Aorta (tissue), 5 donors: ENCODE measurements around the gene SYDE2. TPM values are rescaled to one million over a fixed set of nuclear protein-coding genes. Genes with fewer than 3 reads are reported as not detected.

ENCODE experiments used
- ATAC-seq: fragments of 200-7000 bp; cut with Tn5 transposase; one replicate; pipeline ENCODE4 v1.9.1; 2022; ENCODE audit warnings: moderate library complexity; ENCODE audit not compliant: low FRiP score
- DNase-seq, 2 donors: peaks; one replicate each; pipeline ENCODE4 v3.0.0-alpha.2; 2020
- H3K27ac ChIP-seq, 2 donors: one replicate each; pipeline ENCODE4 v1.5.1; 2013; ENCODE audit warnings: low read length in 2 of 2, mild to moderate bottlenecking in 2 of 2, moderate library complexity in 2 of 2, control low read depth in 1 of 2, inconsistent platforms in 1 of 2, low read depth in 1 of 2
- H3K27me3 ChIP-seq, 2 donors: one replicate each; pipeline ENCODE4 v1.6.1; 2013; ENCODE audit warnings: control low read depth in 1 of 2, low read length in 1 of 2, mild to moderate bottlenecking in 1 of 2, moderate library complexity in 1 of 2; ENCODE audit not compliant: insufficient read depth in 2 of 2, control insufficient read depth in 1 of 2
- H3K36me3 ChIP-seq, 2 donors: one replicate each; pipeline ENCODE4 v1.6.1; 2013; ENCODE audit warnings: control low read depth in 1 of 2, low read length in 1 of 2, mild to moderate bottlenecking in 1 of 2; ENCODE audit not compliant: insufficient read depth in 2 of 2, control insufficient read depth in 1 of 2
- H3K4me1 ChIP-seq, 2 donors: one replicate each; pipeline ENCODE4 v1.6.1; 2013; ENCODE audit warnings: low read length in 2 of 2, control low read depth in 1 of 2, mild to moderate bottlenecking in 1 of 2, moderate library complexity in 1 of 2; ENCODE audit not compliant: insufficient read depth in 2 of 2, control insufficient read depth in 1 of 2
- H3K4me3 ChIP-seq, 2 donors: one replicate each; pipeline ENCODE4 v1.5.1; 2013; ENCODE audit warnings: low read length in 2 of 2, control low read depth in 1 of 2, mild to moderate bottlenecking in 1 of 2
- H3K9me3 ChIP-seq: one replicate; pipeline ENCODE4 v1.6.1; 2013; ENCODE audit warnings: mild to moderate bottlenecking, low read length; ENCODE audit not compliant: control insufficient read depth
- WGBS, 2 donors: extraction: QIAGEN DNeasy Blood & Tissue Kit; methylation state at CpG; one replicate each; pipeline ENCODE4 v1.1.7; 2013; 5-methylcytosine and 5-hydroxymethylcytosine counted together
- intact Hi-C, 2 donors: fragments of 100-400 bp; cut with DNase I; formaldehyde crosslinking; loops; one replicate each; pipeline versions ENCODE4 v1.14.2 to v1.15.0; 2022
- polyA plus RNA-seq, 2 donors: library from polyadenylated mRNA; stranded (reverse); fragments of 200-250 nt; gene quantifications; one replicate each; pipeline ENCODE4 v1.2.3, GENCODE V29; 2013
- total RNA-seq, 2 donors: library from RNA; stranded (reverse); fragmentation: NEBNext Ultra II Directional; extraction: Animal tissue kit (Norgen Biotek cat#: 25700); gene quantifications; one replicate each; pipeline ENCODE4 v1.2.1, GENCODE V29; 2021
- donor health status: healthy with polysubstance abuse.
- donor health status: Bipolar disorder and iron deficiency.
- donor health status: DM: no; HTN: no; CAD: no.
- donor health status: DM: no; HTN: no; CAD: no.
- donor health status: DM: yes; HTN: yes; CAD: no.

SYDE2 gene
- total and polyA plus RNA-seq, 4 donors = 1.3 to 16.7 (median 5.7) TPM

- Histone ChIP-seq H3K27ac (no peak overlapping the region), H3K36me3 (no peaks in the 10 kb centered on the region), H3K9me3 (no peaks in the 10 kb centered on the region), H3K4me1 (peaks cover 0 to 4% of the 10 kb centered on the region in 2 donors), H3K27me3 (no peaks in the 10 kb centered on the region), H3K4me3 (no peak overlapping the region)
- ATAC-seq (no peak), DNase-seq (no peak)
- intact Hi-C loops = no loop called here
- WGBS, 2 donors = 74 to 75% methylated on average over 5 of the region's 5 CpGs
Observed at GRCh38 chr1:85223334-85223733, 22.5 kb upstream of the SYDE2 start.

GRCh38 chr1:85220756-85221201 is 20.0 kb upstream of the SYDE2 start:
- no peaks in the 10 kb centered on the region for H3K36me3 ChIP-seq
- H3K9me3 ChIP-seq = no peaks in the 10 kb centered on the region
- intact Hi-C loops = no loop called here
- no peaks in the 10 kb centered on the region for H3K27me3 ChIP-seq
- DNase-seq (no peak), ATAC-seq (no peak)
- H3K4me3 ChIP-seq = no peak overlapping the region
- H3K4me1 ChIP-seq = peaks cover 0 to 4% of the 10 kb centered on the region in 2 donors
- 5 to 9% methylated on average over 7 of the region's 7 CpGs for WGBS, 2 donors
- H3K27ac ChIP-seq = peak overlapping the region in 1 of 2 donors; percentile 24

GRCh38 chr1:85219853-85220610 is 19.2 kb upstream of the SYDE2 start:
- intact Hi-C loops = no loop called here
- Histone ChIP-seq H3K4me1 (peaks cover 0 to 4% of the 10 kb centered on the region in 2 donors), H3K36me3 (no peaks in the 10 kb centered on the region), H3K9me3 (no peaks in the 10 kb centered on the region), H3K27ac (peak overlapping the region in 1 of 2 donors; percentile 15), H3K27me3 (no peaks in the 10 kb centered on the region), H3K4me3 (no peak overlapping the region)
- ATAC-seq (no peak), DNase-seq (no peak)
- WGBS, 2 donors = 88 to 94% methylated on average over 2 of the region's 2 CpGs

- Histone ChIP-seq H3K4me1 (peaks cover 0 to 4% of the 10 kb centered on the region in 2 donors), H3K27me3 (no peaks in the 10 kb centered on the region), H3K4me3 (no peak overlapping the region), H3K9me3 (no peaks in the 10 kb centered on the region), H3K27ac (no peak overlapping the region), H3K36me3 (no peaks in the 10 kb centered on the region)
- intact Hi-C loops = no loop called here
- no peak for DNase-seq
- ATAC-seq = no peak
Observed at GRCh38 chr1:85216697-85217096, 15.9 kb upstream of the SYDE2 start.

GRCh38 chr1:85214654-85215053 is 13.8 kb upstream of the SYDE2 start:
- no peaks in the 10 kb centered on the region for H3K4me1 ChIP-seq
- ATAC-seq = no peak
- H3K9me3 ChIP-seq = no peaks in the 10 kb centered on the region
- WGBS, 2 donors = 60% methylated on average over 5 of the region's 5 CpGs
- no peak for DNase-seq
- intact Hi-C loops = no loop called here
- no peaks in the 10 kb centered on the region for H3K27me3 ChIP-seq
- no peak overlapping the region for H3K4me3 ChIP-seq
- H3K36me3 ChIP-seq = no peaks in the 10 kb centered on the region
- no peak overlapping the region for H3K27ac ChIP-seq

- ATAC-seq = no peak
- no peaks in the 10 kb centered on the region for H3K36me3 ChIP-seq
- H3K27me3 ChIP-seq = no peaks in the 10 kb centered on the region
- no peak overlapping the region for H3K27ac ChIP-seq
- H3K9me3 ChIP-seq = no peaks in the 10 kb centered on the region
- no peaks in the 10 kb centered on the region for H3K4me1 ChIP-seq
- DNase-seq = no peak
- H3K4me3 ChIP-seq = no peak overlapping the region
- intact Hi-C loops = no loop called here
- 82 to 85% methylated on average over 2 of the region's 2 CpGs for WGBS, 2 donors
Observed at GRCh38 chr1:85208488-85208887, 7.7 kb upstream of the SYDE2 start.

- Histone ChIP-seq H3K4me1 (no peaks in the 10 kb centered on the region), H3K27me3 (no peaks in the 10 kb centered on the region), H3K4me3 (no peak overlapping the region), H3K27ac (no peak overlapping the region), H3K9me3 (no peaks in the 10 kb centered on the region), H3K36me3 (no peaks in the 10 kb centered on the region)
- intact Hi-C loops = loop anchor here (5.0 kb wide), 1 partner anchor 54 kb away; the partner anchor contains the start of gene C1orf52 (in 2 of the 2)
- 67 to 76% methylated on average over 2 of the region's 2 CpGs for WGBS, 2 donors
- DNase-seq (no peak), ATAC-seq (no peak)
Observed at GRCh38 chr1:85203573-85204171, 2.9 kb upstream of the SYDE2 start.

- Histone ChIP-seq H3K27ac (no peak overlapping the region), H3K36me3 (no peaks in the 10 kb centered on the region), H3K4me1 (no peaks in the 10 kb centered on the region), H3K9me3 (no peaks in the 10 kb centered on the region), H3K27me3 (no peaks in the 10 kb centered on the region), H3K4me3 (no peak overlapping the region)
- intact Hi-C loops = loop anchor here (5.0 kb wide), 1 partner anchor 54 kb away; the partner anchor contains the start of gene C1orf52 (in 2 of the 2)
- WGBS, 2 donors = 80 to 95% methylated on average over 2 of the region's 2 CpGs
- DNase-seq = no peak
- no peak for ATAC-seq
Observed at GRCh38 chr1:85202864-85203255, 2.0 kb upstream of the SYDE2 start.
